Activated gamma-delta T cell treated with Interleukin-2 at 50 U/mL for 16 hours (primary cell): ENCODE measurements around the gene HOMEZ.
"Not testable (repeated sequence)": the region's sequence is repeated elsewhere in the genome, so short reads cannot be mapped to it uniquely, and the experiment has no call there.

Experiments used
- DNase-seq: peaks from one replicate; pipeline ENCODE4 v3.0.0-alpha.2; 2020

Gene HOMEZ, protein sequence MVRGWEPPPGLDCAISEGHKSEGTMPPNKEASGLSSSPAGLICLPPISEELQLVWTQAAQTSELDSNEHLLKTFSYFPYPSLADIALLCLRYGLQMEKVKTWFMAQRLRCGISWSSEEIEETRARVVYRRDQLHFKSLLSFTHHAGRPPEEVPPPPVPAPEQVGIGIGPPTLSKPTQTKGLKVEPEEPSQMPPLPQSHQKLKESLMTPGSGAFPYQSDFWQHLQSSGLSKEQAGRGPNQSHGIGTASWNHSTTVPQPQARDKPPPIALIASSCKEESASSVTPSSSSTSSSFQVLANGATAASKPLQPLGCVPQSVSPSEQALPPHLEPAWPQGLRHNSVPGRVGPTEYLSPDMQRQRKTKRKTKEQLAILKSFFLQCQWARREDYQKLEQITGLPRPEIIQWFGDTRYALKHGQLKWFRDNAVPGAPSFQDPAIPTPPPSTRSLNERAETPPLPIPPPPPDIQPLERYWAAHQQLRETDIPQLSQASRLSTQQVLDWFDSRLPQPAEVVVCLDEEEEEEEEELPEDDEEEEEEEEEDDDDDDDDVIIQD

GRCh38 chr14:23286020-23286901 is at the start of gene HOMEZ:
HOMEZ (minus strand) TSS chr14:23286132; CDS start chr14:23285952, 180 bp downstream.
- DNase-seq: peak; percentile 98

GRCh38 chr14:23335623-23336022 is 49.7 kb upstream of the HOMEZ start:
- no peak for DNase-seq

DNA sequence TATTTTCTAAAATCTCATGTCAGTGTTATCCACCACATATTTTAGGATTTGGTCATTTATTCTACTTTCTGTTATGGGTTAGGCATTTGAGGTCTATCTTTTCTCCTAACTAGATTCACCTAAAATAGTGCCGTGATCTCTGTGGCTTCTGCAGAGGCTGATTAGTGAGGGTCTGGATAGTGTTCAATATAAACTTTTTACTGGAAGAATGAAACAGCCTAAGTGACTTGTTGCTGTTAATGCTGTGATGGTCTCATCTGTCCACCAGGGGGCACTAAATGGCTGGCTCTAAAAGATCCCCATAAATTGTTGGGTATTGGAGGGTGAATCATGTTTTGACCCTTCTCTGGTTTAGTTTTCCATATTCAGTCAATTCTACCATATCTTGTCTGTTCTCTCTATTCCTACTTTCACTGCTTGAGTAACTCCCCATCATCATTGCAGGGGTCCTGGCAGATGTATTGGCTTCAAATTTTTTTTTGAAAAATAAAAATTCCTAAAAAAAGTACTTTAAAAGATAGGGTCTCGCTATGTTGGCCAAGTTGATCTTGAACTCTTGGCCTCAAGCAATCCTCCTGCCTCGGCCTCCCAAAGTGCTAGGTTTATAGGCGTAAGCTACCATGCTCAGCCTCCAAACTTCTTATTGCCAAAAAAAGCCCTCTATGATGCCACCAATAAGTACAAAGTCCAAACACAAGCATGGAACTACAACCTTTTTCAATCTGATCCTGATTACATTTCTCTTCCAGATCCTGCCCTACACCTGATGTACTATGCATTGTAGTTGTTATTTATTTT is 42.2 kb upstream of the HOMEZ start:
- DNase-seq: peak; percentile 69

GRCh38 chr14:23326491-23327332 is 40.8 kb upstream of the HOMEZ start:
- no peak for DNase-seq

- not testable (repeated sequence) for DNase-seq
These were observed 39.8 kb upstream of the HOMEZ start for GRCh38 chr14:23325746-23326145.

DNA sequence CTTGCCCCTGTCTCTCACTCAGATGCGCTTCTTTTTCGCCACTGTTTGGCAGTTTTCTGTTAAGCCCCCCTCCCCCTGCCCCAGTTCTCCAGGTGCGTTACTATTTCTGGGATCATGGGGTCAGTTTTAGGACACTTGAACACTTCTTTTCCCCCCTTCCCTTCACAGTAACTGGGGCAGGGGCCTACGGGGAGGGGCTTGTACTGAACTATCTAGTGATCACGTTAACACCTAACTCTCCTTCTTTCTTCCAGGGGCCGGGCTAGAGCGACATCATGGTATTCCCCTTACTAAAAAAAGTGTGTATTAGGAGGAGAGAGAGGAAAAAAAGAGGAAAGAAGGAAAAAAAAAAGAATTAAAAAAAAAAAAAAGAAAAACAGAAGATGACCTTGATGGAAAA is 39.1 kb upstream of the HOMEZ start:
- no peak for DNase-seq

GRCh38 chr14:23324455-23324846 is 38.5 kb upstream of the HOMEZ start:
- DNase-seq: no peak

DNA sequence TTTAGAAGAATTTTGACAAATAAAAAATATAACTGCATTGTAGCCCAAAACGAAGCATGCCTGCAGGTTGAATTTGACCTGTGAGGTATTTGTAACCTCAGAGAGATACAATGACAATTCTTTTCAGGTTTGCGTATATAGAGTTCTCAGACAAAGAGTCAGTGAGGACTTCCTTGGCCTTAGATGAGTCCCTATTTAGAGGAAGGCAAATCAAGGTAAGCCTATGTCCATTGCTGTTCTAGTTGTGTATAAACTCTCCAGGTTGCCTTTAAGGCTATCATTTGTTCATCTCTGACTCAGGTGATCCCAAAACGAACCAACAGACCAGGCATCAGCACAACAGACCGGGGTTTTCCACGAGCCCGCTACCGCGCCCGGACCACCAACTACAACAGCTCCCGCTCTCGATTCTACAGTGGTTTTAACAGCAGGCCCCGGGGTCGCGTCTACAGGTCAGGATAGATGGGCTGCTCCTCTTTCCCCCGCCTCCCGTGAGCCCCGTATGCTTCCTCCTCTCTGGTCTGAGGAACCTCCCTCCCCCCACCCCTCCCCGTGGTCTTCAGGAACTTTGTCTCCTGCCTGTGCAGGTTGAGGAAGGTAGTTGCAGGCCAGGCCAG is 38.0 kb upstream of the HOMEZ start:
- no peak for DNase-seq

GRCh38 chr14:23322568-23323517 is 36.9 kb upstream of the HOMEZ start:
- DNase-seq: no peak

- DNase-seq: peak; percentile 32
These were observed 35.9 kb upstream of the HOMEZ start for GRCh38 chr14:23321572-23322547.

DNA sequence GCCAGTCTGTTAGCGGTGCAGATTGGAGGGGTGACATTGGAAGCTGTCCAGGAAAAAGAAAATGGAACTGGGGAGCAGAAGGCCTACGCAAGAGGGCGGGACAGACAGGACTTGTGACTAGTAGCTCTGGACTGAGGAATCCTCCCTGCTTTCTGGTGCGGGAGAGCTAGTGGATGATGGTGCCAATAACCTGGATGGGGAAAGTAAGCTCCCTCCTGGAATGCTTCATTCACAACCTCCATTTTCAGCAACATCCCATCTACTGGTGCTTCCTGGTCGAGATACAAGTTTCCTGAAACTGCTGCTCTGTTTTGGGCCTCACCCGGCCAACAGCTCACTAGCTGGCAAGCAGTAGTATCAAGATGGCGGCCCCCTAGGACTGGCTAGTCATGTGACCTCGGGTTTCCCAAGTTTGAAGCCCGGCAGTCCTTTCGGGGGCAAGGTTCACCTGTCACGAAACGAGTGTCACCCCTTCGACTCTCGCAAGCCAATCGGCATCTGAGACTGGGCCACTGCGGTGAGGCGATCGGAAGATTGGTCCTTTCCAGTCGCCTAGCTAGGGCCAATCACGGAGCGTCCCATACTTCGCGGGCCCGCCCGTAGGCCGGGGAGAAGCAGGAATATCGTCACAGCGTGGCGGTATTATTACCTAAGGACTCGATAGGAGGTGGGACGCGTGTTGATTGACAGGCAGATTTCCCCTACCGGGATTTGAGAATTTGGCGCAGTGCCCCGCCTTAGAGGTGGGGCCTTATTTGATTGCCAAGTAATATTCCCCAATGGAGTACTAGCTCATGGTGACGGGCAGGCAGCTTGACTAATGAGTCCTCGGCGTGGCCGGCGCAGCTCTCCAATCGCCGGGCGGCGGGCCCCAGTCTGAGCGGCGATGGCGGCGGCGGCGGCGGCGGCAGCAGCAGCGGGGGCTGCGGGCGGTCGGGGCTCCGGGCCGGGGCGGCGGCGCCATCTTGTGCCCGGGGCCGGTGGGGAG is 34.9 kb upstream of the HOMEZ start, which contains the start of gene PABPN1:
Gene PABPN1, plus strand, starts transcription at position 874 of the 988 bp plus-strand sequence. Its CDS starts 13 bp downstream, at position 887.
- DNase-seq: peak; percentile 97

GRCh38 chr14:23319746-23320583 is 34.0 kb upstream of the HOMEZ start:
- no peak for DNase-seq

- no peak for DNase-seq
These were observed 30.4 kb upstream of the HOMEZ start for GRCh38 chr14:23316300-23316699.

GRCh38 chr14:23310546-23310945 is 24.6 kb upstream of the HOMEZ start:
- DNase-seq: no peak

DNA sequence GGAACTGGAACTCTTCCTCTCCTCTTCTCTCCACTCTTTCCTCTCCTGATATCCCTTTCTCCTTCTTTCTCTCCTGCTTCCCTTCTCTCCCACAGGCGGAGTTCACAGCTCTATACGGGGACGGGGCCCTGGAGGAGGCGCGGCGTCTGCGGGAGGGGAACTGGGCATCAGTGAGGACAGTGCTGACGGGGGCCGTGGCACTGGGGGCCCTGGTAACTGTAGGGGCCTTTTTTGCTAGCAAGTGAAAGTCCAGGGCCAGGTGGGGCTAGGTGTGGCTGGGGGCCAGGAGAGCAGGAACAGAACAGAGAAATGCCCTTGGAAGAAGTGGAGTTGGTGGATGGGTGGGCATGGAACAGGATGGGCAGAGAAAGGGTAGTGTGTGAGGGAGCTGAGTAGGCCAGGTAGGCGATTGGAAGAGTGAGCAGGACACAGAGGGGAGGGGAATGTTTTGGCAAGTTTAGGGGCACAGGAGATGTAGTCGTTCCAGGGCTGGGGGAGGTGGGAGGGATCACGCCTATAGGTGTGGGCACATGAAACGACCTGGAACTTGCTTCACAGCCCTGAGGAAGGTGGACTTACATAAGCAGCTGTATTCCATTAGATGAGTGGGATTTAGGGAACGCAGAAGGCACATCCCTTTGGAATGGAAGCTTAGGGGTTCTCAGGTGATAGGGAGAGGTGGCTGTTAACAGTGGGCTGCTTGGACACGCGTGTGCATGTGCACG is 23.0 kb upstream of the HOMEZ start:
- DNase-seq: no peak
